ENCODE measurements around the gene GPS1. TPM values are rescaled to one million over a fixed set of nuclear protein-coding genes. Genes with fewer than 3 reads are reported as not detected.
"Not testable (repeated sequence)": the region's sequence is repeated elsewhere in the genome, so short reads cannot be mapped to it uniquely, and the experiment has no call there.

Gene GPS1
- total RNA-seq, 1 donor from 2014 or later: 103 TPM

- peaks cover 13% of the 10 kb centered on the region for H3K4me1 Mint-ChIP-seq (ENCODE audit: low read depth)
- peaks cover 18% of the 10 kb centered on the region for H3K36me3 Mint-ChIP-seq (ENCODE audit: low read depth)
- H3K4me3 Mint-ChIP-seq (ENCODE audit: low read depth): peak overlapping the region; percentile 75
- intact Hi-C loops (cut with micrococcal nuclease): loop anchor here (10.0 kb wide), 1 partner anchor 379 kb away; the partner anchor contains the start of genes HEXD and OGFOD3
- H3K9me3 Mint-ChIP-seq: no peaks in the 10 kb centered on the region
- DNase-seq (ENCODE audit: low spot score): no peak
- no peaks in the 10 kb centered on the region for H3K27me3 Mint-ChIP-seq (ENCODE audit: low read depth)
- H3K27ac Mint-ChIP-seq: peak overlapping the region; percentile 2
Measured at GRCh38 chr17:82035488-82035887, 16.2 kb upstream of the GPS1 start.

GRCh38 chr17:82035956-82036633 lies 15.6 kb upstream of the GPS1 start:
- Mint-ChIP-seq H3K4me3 (ENCODE audit: low read depth) (peak overlapping the region; percentile 75), H3K4me1 (ENCODE audit: low read depth) (peaks cover 13% of the 10 kb centered on the region), H3K27ac (no peak overlapping the region)

GRCh38 chr17:82036634-82037091 lies 15.0 kb upstream of the GPS1 start:
- no peak for DNase-seq (ENCODE audit: low spot score)
- intact Hi-C loops (cut with micrococcal nuclease): loop anchor here (1.0 to 10.0 kb wide), 2 partner anchors 13 to 378 kb away; partner anchors contain the start of genes HEXD, LRRC45 and OGFOD3
- Mint-ChIP-seq H3K9me3 (no peaks in the 10 kb centered on the region), H3K4me1 (ENCODE audit: low read depth) (peaks cover 13% of the 10 kb centered on the region), H3K36me3 (ENCODE audit: low read depth) (peaks cover 18% of the 10 kb centered on the region), H3K27ac (no peak overlapping the region), H3K4me3 (ENCODE audit: low read depth) (peak overlapping the region; percentile 75), H3K27me3 (ENCODE audit: low read depth) (no peaks in the 10 kb centered on the region)

More at GRCh38 chr17:82035956-82036633, 15.6 kb upstream of the GPS1 start:
- no peak for DNase-seq (ENCODE audit: low spot score)
- intact Hi-C loops (cut with micrococcal nuclease): loop anchor here (10.0 kb wide), 1 partner anchor 379 kb away; the partner anchor contains the start of genes HEXD and OGFOD3
- H3K27me3 Mint-ChIP-seq (ENCODE audit: low read depth): no peaks in the 10 kb centered on the region
- H3K9me3 Mint-ChIP-seq: no peaks in the 10 kb centered on the region
- H3K36me3 Mint-ChIP-seq (ENCODE audit: low read depth): peaks cover 18% of the 10 kb centered on the region

GRCh38 chr17:82037092-82037888 lies 14.4 kb upstream of the GPS1 start, which contains the start of gene DCXR:
TSS of gene DCXR (minus strand) at chr17:82037697. CDS start at chr17:82037682, 15 bp downstream.
- peaks cover 13% of the 10 kb centered on the region for H3K4me1 Mint-ChIP-seq (ENCODE audit: low read depth)
- H3K9me3 Mint-ChIP-seq: no peaks in the 10 kb centered on the region
- peak; percentile 97 for DNase-seq (ENCODE audit: low spot score)
- H3K4me3 Mint-ChIP-seq (ENCODE audit: low read depth): peak within 1 kb of the TSS; percentile 75
- peak within 1 kb of the TSS; percentile 87 for H3K27ac Mint-ChIP-seq
- intact Hi-C loops (cut with micrococcal nuclease): loop anchor here (1.0 to 10.0 kb wide), 2 partner anchors 14 to 378 kb away; partner anchors contain the start of genes HEXD, LRRC45 and OGFOD3
- H3K36me3 Mint-ChIP-seq (ENCODE audit: low read depth): peaks cover 18% of the 10 kb centered on the region
- no peaks in the 10 kb centered on the region for H3K27me3 Mint-ChIP-seq (ENCODE audit: low read depth)

- Mint-ChIP-seq H3K27me3 (ENCODE audit: low read depth) (no peaks in the 10 kb centered on the region), H3K4me1 (ENCODE audit: low read depth) (peaks cover 12% of the 10 kb centered on the region), H3K36me3 (ENCODE audit: low read depth) (peaks cover 18% of the 10 kb centered on the region), H3K4me3 (ENCODE audit: low read depth) (peak overlapping the region; percentile 74), H3K9me3 (no peaks in the 10 kb centered on the region), H3K27ac (peak overlapping the region; percentile 87)
- intact Hi-C loops (cut with micrococcal nuclease): loop anchor here (1.0 to 10.0 kb wide), 2 partner anchors 15 to 377 kb away; partner anchors contain the start of genes HEXD, LRRC45 and OGFOD3
- DNase-seq (ENCODE audit: low spot score): no peak
Measured at GRCh38 chr17:82037889-82038195, 13.9 kb upstream of the GPS1 start.

GRCh38 chr17:82038796-82039409 lies 12.8 kb upstream of the GPS1 start:
- not testable (repeated sequence) for H3K27ac Mint-ChIP-seq; H3K27me3 Mint-ChIP-seq (ENCODE audit: low read depth); H3K9me3 Mint-ChIP-seq; DNase-seq (ENCODE audit: low spot score)
- intact Hi-C loops (cut with micrococcal nuclease): loop anchor here (10.0 kb wide), 1 partner anchor 376 kb away; the partner anchor contains the start of genes HEXD and OGFOD3
- Mint-ChIP-seq H3K36me3 (ENCODE audit: low read depth) (peaks cover 18% of the 10 kb centered on the region), H3K4me3 (ENCODE audit: low read depth) (peak overlapping the region; percentile 9), H3K4me1 (ENCODE audit: low read depth) (peaks cover 11% of the 10 kb centered on the region)

GRCh38 chr17:82039695-82040299 lies 11.9 kb upstream of the GPS1 start:
- no peaks in the 10 kb centered on the region for H3K27me3 Mint-ChIP-seq (ENCODE audit: low read depth)

GRCh38 chr17:82041144-82041814 lies 10.4 kb upstream of the GPS1 start:
- Mint-ChIP-seq H3K27ac (no peak overlapping the region), H3K4me3 (ENCODE audit: low read depth) (no peak overlapping the region), H3K9me3 (no peaks in the 10 kb centered on the region), H3K4me1 (ENCODE audit: low read depth) (peaks cover 8% of the 10 kb centered on the region), H3K36me3 (ENCODE audit: low read depth) (peaks cover under 1% of the 10 kb centered on the region), H3K27me3 (ENCODE audit: low read depth) (no peaks in the 10 kb centered on the region)
- no peak for DNase-seq (ENCODE audit: low spot score)
- intact Hi-C loops (cut with micrococcal nuclease): no loop called here

More at GRCh38 chr17:82039695-82040299, 11.9 kb upstream of the GPS1 start:
- H3K4me3 Mint-ChIP-seq (ENCODE audit: low read depth): no peak overlapping the region
- DNase-seq (ENCODE audit: low spot score): no peak
- intact Hi-C loops (cut with micrococcal nuclease): loop anchor here (10.0 kb wide), 1 partner anchor 375 kb away; the partner anchor contains the start of genes HEXD and OGFOD3
- H3K4me1 Mint-ChIP-seq (ENCODE audit: low read depth): peaks cover 11% of the 10 kb centered on the region
- no peaks in the 10 kb centered on the region for H3K9me3 Mint-ChIP-seq
- H3K27ac Mint-ChIP-seq: no peak overlapping the region
- peaks cover 13% of the 10 kb centered on the region for H3K36me3 Mint-ChIP-seq (ENCODE audit: low read depth)

GRCh38 chr17:82042649-82043048 lies 9.0 kb upstream of the GPS1 start:
- Mint-ChIP-seq H3K9me3 (no peaks in the 10 kb centered on the region), H3K4me3 (ENCODE audit: low read depth) (no peak overlapping the region), H3K27ac (no peak overlapping the region), H3K27me3 (ENCODE audit: low read depth) (no peaks in the 10 kb centered on the region), H3K36me3 (ENCODE audit: low read depth) (no peaks in the 10 kb centered on the region), H3K4me1 (ENCODE audit: low read depth) (peaks cover 11% of the 10 kb centered on the region)
- DNase-seq (ENCODE audit: low spot score): no peak
- intact Hi-C loops (cut with micrococcal nuclease): no loop called here

GRCh38 chr17:82043507-82043906 lies 8.2 kb upstream of the GPS1 start:
- no peak overlapping the region for H3K27ac Mint-ChIP-seq
- DNase-seq (ENCODE audit: low spot score): no peak
- intact Hi-C loops (cut with micrococcal nuclease): no loop called here
- no peaks in the 10 kb centered on the region for H3K27me3 Mint-ChIP-seq (ENCODE audit: low read depth)
- H3K36me3 Mint-ChIP-seq (ENCODE audit: low read depth): no peaks in the 10 kb centered on the region
- H3K4me3 Mint-ChIP-seq (ENCODE audit: low read depth): no peak overlapping the region
- no peaks in the 10 kb centered on the region for H3K9me3 Mint-ChIP-seq
- H3K4me1 Mint-ChIP-seq (ENCODE audit: low read depth): peaks cover 7% of the 10 kb centered on the region

- Mint-ChIP-seq H3K36me3 (ENCODE audit: low read depth) (peaks cover 5% of the 10 kb centered on the region), H3K9me3 (no peaks in the 10 kb centered on the region), H3K4me1 (ENCODE audit: low read depth) (peaks cover 7% of the 10 kb centered on the region), H3K27me3 (ENCODE audit: low read depth) (no peaks in the 10 kb centered on the region), H3K27ac (no peak overlapping the region), H3K4me3 (ENCODE audit: low read depth) (no peak overlapping the region)
- intact Hi-C loops (cut with micrococcal nuclease): no loop called here
- no peak for DNase-seq (ENCODE audit: low spot score)
Measured at GRCh38 chr17:82045936-82046484, 5.7 kb upstream of the GPS1 start.
